ENCODE results near the gene CLDN20.

CLDN20 gene

DNA sequence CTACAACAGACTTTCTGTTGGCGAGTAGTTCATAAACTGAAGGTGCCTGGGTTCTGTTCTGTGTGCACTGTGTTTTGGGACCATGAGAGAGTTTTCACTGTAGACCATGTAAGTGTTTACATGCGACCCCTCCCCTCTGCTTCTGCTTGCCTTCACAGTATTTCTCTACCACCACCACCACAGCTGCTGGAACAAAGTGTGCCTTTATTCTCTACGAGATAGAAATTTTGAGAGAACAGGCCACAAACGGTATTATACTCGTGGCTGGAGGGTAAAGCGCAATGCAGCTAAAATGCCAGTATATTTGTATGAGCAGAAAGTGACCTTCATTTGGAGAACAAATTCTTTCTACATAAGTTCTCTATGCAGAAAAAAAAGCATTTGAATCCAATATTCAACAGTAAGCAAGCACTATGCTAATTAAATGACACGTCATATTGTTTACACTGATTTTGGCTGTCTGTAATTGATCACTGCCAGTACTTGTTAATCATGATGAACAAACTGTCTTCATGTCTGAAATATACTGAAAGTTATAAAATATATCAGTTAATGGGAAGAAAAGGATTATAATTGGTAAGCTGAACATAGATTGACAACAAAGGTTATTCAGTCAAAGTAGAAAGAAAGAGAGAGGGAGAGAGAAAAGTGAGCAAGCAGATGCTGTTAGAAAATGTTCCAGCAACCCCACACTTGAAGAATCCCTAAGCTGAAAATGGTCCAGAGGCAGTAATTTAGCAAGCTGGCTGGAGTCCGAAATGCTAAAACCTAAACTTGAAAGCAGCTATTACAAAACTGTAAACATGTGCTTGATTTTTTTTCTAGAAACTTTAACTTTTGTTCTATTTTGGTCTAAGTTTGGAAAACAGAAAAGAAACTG is 8.8 kb downstream of the CLDN20 start:
- TF ChIP-seq, protein P1, sequence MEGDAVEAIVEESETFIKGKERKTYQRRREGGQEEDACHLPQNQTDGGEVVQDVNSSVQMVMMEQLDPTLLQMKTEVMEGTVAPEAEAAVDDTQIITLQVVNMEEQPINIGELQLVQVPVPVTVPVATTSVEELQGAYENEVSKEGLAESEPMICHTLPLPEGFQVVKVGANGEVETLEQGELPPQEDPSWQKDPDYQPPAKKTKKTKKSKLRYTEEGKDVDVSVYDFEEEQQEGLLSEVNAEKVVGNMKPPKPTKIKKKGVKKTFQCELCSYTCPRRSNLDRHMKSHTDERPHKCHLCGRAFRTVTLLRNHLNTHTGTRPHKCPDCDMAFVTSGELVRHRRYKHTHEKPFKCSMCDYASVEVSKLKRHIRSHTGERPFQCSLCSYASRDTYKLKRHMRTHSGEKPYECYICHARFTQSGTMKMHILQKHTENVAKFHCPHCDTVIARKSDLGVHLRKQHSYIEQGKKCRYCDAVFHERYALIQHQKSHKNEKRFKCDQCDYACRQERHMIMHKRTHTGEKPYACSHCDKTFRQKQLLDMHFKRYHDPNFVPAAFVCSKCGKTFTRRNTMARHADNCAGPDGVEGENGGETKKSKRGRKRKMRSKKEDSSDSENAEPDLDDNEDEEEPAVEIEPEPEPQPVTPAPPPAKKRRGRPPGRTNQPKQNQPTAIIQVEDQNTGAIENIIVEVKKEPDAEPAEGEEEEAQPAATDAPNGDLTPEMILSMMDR (IDR thresholded peaks at IDR 0.05; ENCODE audit: borderline replicate concordance, control extremely low read depth, extremely low read depth, insufficient read depth, missing control alignments): no peak
- in situ Hi-C loops (cut with MboI; ENCODE audit: low sequenced_read_pairs, unreplicated experiment): no loop called here
- no peak for DNase-seq (ENCODE audit: low spot score)

DNA sequence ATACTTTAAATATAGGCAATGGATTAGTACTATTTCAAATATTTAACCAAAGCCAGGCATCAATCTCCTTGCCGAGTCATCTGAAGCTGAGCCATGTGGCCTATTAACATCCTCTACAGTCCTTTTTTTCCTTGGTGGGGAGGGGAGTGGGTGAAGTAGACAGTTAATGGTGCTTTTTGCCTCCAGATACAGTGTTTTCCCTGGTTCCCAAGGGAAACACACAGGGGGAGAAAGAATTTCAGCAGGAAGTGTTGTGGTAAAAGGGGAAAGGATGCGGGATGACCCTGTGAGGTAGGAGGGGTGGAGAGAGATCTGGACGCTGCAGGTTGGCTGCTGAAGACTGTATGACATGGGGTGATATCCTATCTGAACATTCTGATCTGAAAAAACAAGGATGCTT is 9.6 kb downstream of the CLDN20 start:
- in situ Hi-C loops (cut with MboI; ENCODE audit: low sequenced_read_pairs, unreplicated experiment): no loop called here
- DNase-seq (ENCODE audit: low spot score): no peak
- TF ChIP-seq, protein P1 (IDR thresholded peaks at IDR 0.05; ENCODE audit: borderline replicate concordance, control extremely low read depth, extremely low read depth, insufficient read depth, missing control alignments): no peak

DNA sequence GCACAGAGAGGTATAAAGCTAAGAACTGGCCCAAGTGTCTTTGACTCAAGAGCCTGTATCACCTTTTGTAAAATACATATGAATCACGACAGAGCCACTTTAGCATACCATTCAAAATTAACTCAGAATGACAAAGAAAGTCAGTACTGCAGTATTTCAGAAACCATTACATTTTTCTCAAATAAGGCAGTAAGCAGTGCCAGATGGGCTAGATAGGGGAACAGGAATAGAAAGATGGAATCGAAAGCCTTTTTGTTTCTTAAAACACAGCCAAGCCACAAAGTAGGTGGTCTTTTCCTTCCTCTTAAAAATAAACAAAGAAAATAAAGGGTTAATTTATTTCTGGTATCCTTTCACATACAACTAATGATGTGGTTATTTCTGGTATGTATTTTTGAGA is 10.3 kb downstream of the CLDN20 start:
- no peak for DNase-seq (ENCODE audit: low spot score)
- TF ChIP-seq, protein P1 (IDR thresholded peaks at IDR 0.05; ENCODE audit: borderline replicate concordance, control extremely low read depth, extremely low read depth, insufficient read depth, missing control alignments): no peak
- in situ Hi-C loops (cut with MboI; ENCODE audit: low sequenced_read_pairs, unreplicated experiment): no loop called here

DNA sequence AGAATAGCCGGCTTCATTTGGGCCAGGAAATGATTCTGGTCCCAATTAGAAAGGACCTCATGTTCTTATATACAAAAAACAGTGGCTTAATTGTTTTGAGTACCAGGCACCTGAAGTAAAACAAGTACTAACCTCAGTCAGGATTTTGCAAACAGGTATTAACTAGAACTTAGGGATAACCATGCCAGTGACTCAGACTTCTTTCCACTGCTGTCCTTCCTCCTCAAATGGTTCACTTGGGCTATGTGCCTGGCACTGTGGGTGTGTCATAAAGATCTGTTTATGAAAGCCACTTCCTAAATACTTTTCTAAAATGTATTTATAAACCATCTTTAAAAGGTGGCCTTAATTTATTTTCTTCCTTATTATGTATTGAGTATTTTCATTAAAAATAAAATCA is 10.7 kb downstream of the CLDN20 start:
- in situ Hi-C loops (cut with MboI; ENCODE audit: low sequenced_read_pairs, unreplicated experiment): no loop called here
- DNase-seq (ENCODE audit: low spot score): no peak
- TF ChIP-seq, protein P1 (IDR thresholded peaks at IDR 0.05; ENCODE audit: borderline replicate concordance, control extremely low read depth, extremely low read depth, insufficient read depth, missing control alignments): no peak

DNA sequence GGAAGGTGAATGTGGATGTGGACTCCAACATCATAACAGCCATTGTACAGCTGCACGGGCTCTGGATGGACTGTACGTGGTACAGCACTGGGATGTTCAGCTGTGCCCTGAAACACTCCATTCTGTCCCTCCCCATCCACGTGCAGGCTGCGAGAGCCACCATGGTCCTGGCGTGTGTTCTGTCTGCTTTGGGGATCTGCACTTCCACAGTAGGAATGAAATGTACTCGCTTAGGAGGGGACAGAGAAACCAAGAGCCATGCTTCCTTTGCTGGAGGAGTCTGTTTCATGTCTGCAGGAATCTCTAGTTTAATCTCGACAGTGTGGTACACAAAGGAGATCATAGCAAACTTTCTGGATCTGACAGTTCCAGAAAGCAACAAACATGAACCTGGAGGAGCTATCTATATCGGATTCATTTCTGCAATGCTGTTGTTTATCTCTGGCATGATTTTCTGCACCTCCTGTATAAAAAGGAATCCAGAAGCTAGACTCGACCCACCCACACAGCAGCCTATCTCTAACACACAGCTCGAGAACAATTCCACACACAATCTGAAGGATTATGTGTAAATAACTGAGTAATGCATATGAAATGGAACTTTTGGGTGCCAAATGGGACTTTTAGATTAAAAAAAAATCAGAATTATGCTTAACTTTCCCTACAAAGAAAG is 12.1 kb downstream of the CLDN20 start:
- TF ChIP-seq, protein P1 (IDR thresholded peaks at IDR 0.05; ENCODE audit: borderline replicate concordance, control extremely low read depth, extremely low read depth, insufficient read depth, missing control alignments): no peak
- no peak for DNase-seq (ENCODE audit: low spot score)
- in situ Hi-C loops (cut with MboI; ENCODE audit: low sequenced_read_pairs, unreplicated experiment): no loop called here

DNA sequence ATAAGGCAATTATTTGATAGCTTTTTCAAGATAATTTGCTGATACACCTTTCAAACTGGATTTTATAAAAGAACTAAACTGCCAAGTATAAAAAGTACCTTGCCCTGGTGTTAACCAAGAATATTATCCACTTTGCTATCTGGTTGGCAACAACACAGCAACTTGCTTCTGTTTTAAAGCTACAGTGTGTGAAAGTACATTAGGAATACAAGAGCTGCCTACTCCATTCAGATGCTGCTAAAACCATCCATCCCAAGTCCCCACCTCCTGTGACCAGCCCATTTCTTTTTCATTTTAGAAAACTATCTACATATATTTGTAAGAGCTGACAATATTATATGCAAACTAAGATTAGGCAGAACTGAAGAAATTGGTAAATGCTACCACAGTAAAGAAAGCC is 12.8 kb downstream of the CLDN20 start:
- in situ Hi-C loops (cut with MboI; ENCODE audit: low sequenced_read_pairs, unreplicated experiment): no loop called here
- TF ChIP-seq, protein P1 (IDR thresholded peaks at IDR 0.05; ENCODE audit: borderline replicate concordance, control extremely low read depth, extremely low read depth, insufficient read depth, missing control alignments): no peak
- no peak for DNase-seq (ENCODE audit: low spot score)
